K562 (cell line): ENCODE data around the gene TRAF3IP3. TPM values are rescaled to one million over a fixed set of nuclear protein-coding genes. Genes with fewer than 3 reads are reported as not detected.

Experiments
- ATAC-seq: fragments of 200-7000 bp; cut with Tn5 transposase; 3 replicates; pipeline ENCODE4 v1.9.1; 2020; ENCODE audit warnings: moderate library complexity
- BruUV-seq: library from RNA; stranded (reverse); fragments of 400-500 nt; replicated peaks from 2 replicates; lab custom pipeline; 2021; lab: Mats Ljungman, UMichigan
- CTCF ChIA-PET: fragments of 300-600 bp; formaldehyde crosslinking; extraction: SDS; loops from one replicate; lab custom pipeline; 2021; ENCODE audit warnings: low intra/inter-chr PET ratio; lab: Yijun Ruan, JAX
- POLR2A ChIA-PET: fragments of 300-600, 350-650 bp; sonication (Branson Sonifier 250); formaldehyde crosslinking; extraction: SDS; loops from one replicate; lab custom pipeline; 2021; ENCODE audit warnings: antibody characterized with exemption, inconsistent platforms; lab: Yijun Ruan, JAX
- DNase-seq, 4 experiments: peaks; one replicate each; pipeline versions ENCODE4 v3.0.0 to v3.0.0-alpha.2; 2011 to 2018; ENCODE audit warnings: low spot score in 3 of 4, mixed read lengths in 3 of 4; ENCODE audit errors: extremely low read depth in 1 of 4
- FAIRE-seq: peaks from 2 replicates; lab custom pipeline; 2011; peaks lifted over from hg19 to GRCh38; lab: Jason Lieb, UNC
- H2AFZ ChIP-seq: 2 replicates; pipeline ENCODE4 v1.6.0; 2011; ENCODE audit warnings: low read depth, low read length, control low read depth, inconsistent platforms
- H3K27ac ChIP-seq: fragments of 200-600 bp; 3 replicates; pipeline ENCODE4 v1.8.0; 2011; ENCODE audit warnings: low read depth, mild to moderate bottlenecking, control low read depth, inconsistent platforms, low read length, moderate library complexity, mixed read lengths; ENCODE audit errors: extremely low read depth
- H3K27me3 ChIP-seq, 2 experiments: fragments of 300-600 bp in 1 of 2; 2 replicates in 1 of 2; 3 replicates in 1 of 2; pipeline versions ENCODE4 v1.6.0 to v1.8.0; 2011; ENCODE audit warnings: inconsistent platforms in 2 of 2, low read length in 2 of 2, mild to moderate bottlenecking in 1 of 2, mixed read lengths in 1 of 2, moderate library complexity in 1 of 2; ENCODE audit not compliant: control insufficient read depth in 2 of 2, insufficient read depth in 2 of 2
- H3K36me3 ChIP-seq: fragments of 300-600 bp; 3 replicates; pipeline ENCODE4 v1.8.0; 2011; ENCODE audit warnings: mild to moderate bottlenecking, low read length, inconsistent platforms; ENCODE audit not compliant: control insufficient read depth, insufficient read depth
- H3K4me1 ChIP-seq, 2 experiments: fragments of 200-600 bp in 1 of 2; replicated peaks in 1 of 2; 2 replicates in 1 of 2; 3 replicates in 1 of 2; pipeline versions ENCODE4 v1.5.1 to v1.8.0; 2011; ENCODE audit warnings: inconsistent platforms in 2 of 2, low read length in 2 of 2, mild to moderate bottlenecking in 1 of 2, mixed read lengths in 1 of 2, moderate library complexity in 1 of 2; ENCODE audit not compliant: control insufficient read depth in 2 of 2, insufficient read depth in 2 of 2
- H3K4me2 ChIP-seq: 2 replicates; pipeline ENCODE4 v1.6.1; 2011; ENCODE audit warnings: low read length, control low read depth, inconsistent platforms, mixed read lengths; ENCODE audit not compliant: insufficient read depth
- H3K4me3 ChIP-seq: fragments of 200-600 bp; sonication (generic), shearing (Covaris generic); 2 replicates; pipeline ENCODE4 v1.5.1; 2016; ENCODE audit warnings: control low read depth, inconsistent platforms
- H3K79me2 ChIP-seq: fragments of 200-600 bp; 3 replicates; pipeline ENCODE4 v1.8.0; 2011; ENCODE audit warnings: low read length, inconsistent platforms; ENCODE audit not compliant: control insufficient read depth, insufficient read depth
- H3K9ac ChIP-seq, 2 experiments: 2 replicates each; pipeline versions ENCODE4 v1.6.0 to v1.6.1; 2011; ENCODE audit warnings: low read depth in 2 of 2, low read length in 2 of 2, control low read depth in 1 of 2, inconsistent platforms in 1 of 2, mild to moderate bottlenecking in 1 of 2, mixed read lengths in 1 of 2; ENCODE audit not compliant: insufficient read depth in 1 of 2
- H3K9me1 ChIP-seq: one replicate; pipeline ENCODE4 v1.6.0; 2011; ENCODE audit warnings: inconsistent platforms, mild to moderate bottlenecking, low read length, moderate library complexity; ENCODE audit not compliant: control insufficient read depth, insufficient read depth
- H3K9me3 ChIP-seq: replicated peaks from 2 replicates; pipeline ENCODE4 v1.5.1; 2011; ENCODE audit warnings: low read depth, low read length, inconsistent platforms; ENCODE audit not compliant: control insufficient read depth, insufficient read depth
- H4K20me1 ChIP-seq: replicated peaks from 2 replicates; pipeline ENCODE4 v1.6.1; 2011; ENCODE audit warnings: low read length, inconsistent platforms, mixed read lengths; ENCODE audit not compliant: control insufficient read depth, insufficient read depth
- BACH1 ChIP-seq: fragments of 200-800 bp; sonication (Bioruptor generic); IDR thresholded peaks from 2 replicates; pipeline ENCODE4 v1.6.1; 2016; ENCODE audit warnings: missing genetic modification characterization, missing compliant biosample characterization
- CBFB ChIP-seq: sonication (generic); formaldehyde crosslinking; IDR thresholded peaks from 2 replicates; pipeline ENCODE4 v1.4.0; 2020; ENCODE audit warnings: mild to moderate bottlenecking, missing genetic modification reagents
- CHAMP1 ChIP-seq: fragments of 450-650 bp; IDR thresholded peaks from 2 replicates; pipeline ENCODE4 v1.6.1; 2016; ENCODE audit warnings: mild to moderate bottlenecking
- CXXC5 ChIP-seq: fragments of 250-450 bp; sonication (Bioruptor Pico); IDR thresholded peaks from 2 replicates; pipeline ENCODE4 v1.8.0; 2022; ENCODE audit warnings: inconsistent platforms, mild to moderate bottlenecking, moderate library complexity
- NCOA4 ChIP-seq: fragments of 450-650 bp; IDR thresholded peaks from 2 replicates; pipeline ENCODE4 v1.6.1; 2018; ENCODE audit warnings: mild to moderate bottlenecking; ENCODE audit not compliant: partially characterized antibody
- ZNF263 ChIP-seq: sonication (generic); formaldehyde crosslinking; IDR thresholded peaks from 2 replicates; pipeline ENCODE4 v1.8.0; 2022; ENCODE audit warnings: mild to moderate bottlenecking, missing genetic modification reagents, borderline replicate concordance
- ZNF518B ChIP-seq: fragments of 250-450 bp; sonication (Bioruptor Pico); IDR thresholded peaks from 2 replicates; pipeline ENCODE4 v1.5.0; 2021; ENCODE audit warnings: mild to moderate bottlenecking, moderate library complexity
- WGBS: fragments of 100-300 bp; shearing (Covaris generic); methylation state at CpG from one replicate; pipeline ENCODE4 v1.1.6; 2016; ENCODE audit warnings: low coverage, mixed read lengths; ENCODE audit not compliant: insufficient coverage; ENCODE audit errors: missing lambda C conversion rate; 5-methylcytosine and 5-hydroxymethylcytosine counted together
- in situ Hi-C: fragments of 300-500 bp; cut with MboI; formaldehyde crosslinking; loops from 4 replicates; pipeline ENCODE4 v1.15.0; 2018; ENCODE audit warnings: inconsistent platforms, mixed read lengths
- intact Hi-C: fragments of 100-400 bp; cut with micrococcal nuclease; formaldehyde crosslinking; loops from 2 replicates; pipeline ENCODE4 v1.14.2; 2022
- polyA plus RNA-seq, 8 experiments: library from polyadenylated mRNA; depleted of rRNA in 4 of 8; stranded (reverse) in 5 of 8; unstranded in 3 of 8; fragments of >200 nt; fragmentation: Nextera tagmentation in 2 of 8; fragmentation: Illumina TruSeq in 1 of 8; extraction: Ambion mirVana in 2 of 8; extraction: Trizol in 1 of 8; gene quantifications; 2 replicates each; pipeline versions ENCODE4 v1.2.1 to v1.2.3, GENCODE V29; 2011 to 2014; ENCODE audit warnings: inconsistent platforms in 1 of 8, missing spikeins in 1 of 8
- total RNA-seq, 7 experiments: library from RNA; depleted of rRNA in 6 of 7; stranded (reverse); fragments of >200 nt in 6 of 7; fragmentation: Illumina TruSeq in 2 of 7; extraction: Trizol in 2 of 7; gene quantifications; 2 replicates each; pipeline versions ENCODE4 v1.2.1 to v1.2.3, GENCODE V29; 2011 to 2021; ENCODE audit warnings: low replicate concordance in 1 of 7

Gene TRAF3IP3
- total and polyA plus RNA-seq, 9 of the 15 experiments (the other 6 are each of a cell fraction or from before 2014, with no cell fraction given), result 0.06 to 1.1 (median 0.31) TPM

GRCh38 chr1:209728466-209728865, 27.4 kb upstream of the TRAF3IP3 start:
- in situ Hi-C loops (no loop called here), intact Hi-C loops (no loop called here)
- Histone ChIP-seq H3K27me3 (no peaks in the 10 kb centered on the region; a peak in 2 of 5 replicates), H2AFZ (no peak overlapping the region), H3K9me1 (no peaks in the 10 kb centered on the region), H3K4me3 (no peak overlapping the region), H3K9me3 (no peaks in the 10 kb centered on the region), H3K27ac (no peak overlapping the region), H3K4me1 (no peaks in the 10 kb centered on the region; a peak in 1 of 5 replicates), H4K20me1 (no peaks in the 10 kb centered on the region), H3K36me3 (no peaks in the 10 kb centered on the region), H3K79me2 (no peaks in the 10 kb centered on the region), H3K4me2 (no peak overlapping the region), H3K9ac (no peak overlapping the region)
- no peak for FAIRE-seq
- 4% methylated on average over 1 of the region's 1 CpG for WGBS
- no TSS peak for BruUV-seq
- no peak for DNase-seq
- no peak for ATAC-seq
- ChIA-PET CTCF (interaction anchor here (1.0 kb wide), 1 partner anchor 19 kb away, joined by 3 read pairs; no protein-coding TSS in a partner anchor), POLR2A (interaction anchor here (2.0 kb wide), 1 partner anchor 8 kb away, joined by 7 read pairs; no protein-coding TSS in a partner anchor)
- no peak for TF ChIP-seq CXXC5
- TF ChIP-seq ZNF518B (CRISPR knock-in tag), result no peak
- no peak for TF ChIP-seq CBFB (CRISPR knock-in tag)
- no peak for TF ChIP-seq ZNF263 (CRISPR knock-in tag)
- no peak for TF ChIP-seq NCOA4
- no peak for TF ChIP-seq CHAMP1
- no peak for TF ChIP-seq BACH1
